Effector memory CD4-positive, alpha-beta T cell (primary cell): ENCODE data around the gene KLKB1.

Source experiments
- DNase-seq, 3 donors: peaks; one replicate each; pipeline ENCODE4 v3.0.0-alpha.2; 2020
- H3K27ac ChIP-seq: 2 replicates; pipeline ENCODE4 v1.7.0; 2013; ENCODE audit warnings: mild to moderate bottlenecking, low read length, moderate library complexity; ENCODE audit not compliant: insufficient read depth, poor library complexity, severe bottlenecking
- H3K27me3 ChIP-seq: replicated peaks from 2 replicates; pipeline ENCODE4 v1.7.0; 2013; ENCODE audit warnings: mild to moderate bottlenecking, low read length; ENCODE audit not compliant: insufficient read depth, control insufficient read depth, poor library complexity, severe bottlenecking
- H3K36me3 ChIP-seq: 2 replicates; pipeline ENCODE4 v1.7.0; 2013; ENCODE audit warnings: mild to moderate bottlenecking, low read length, moderate library complexity; ENCODE audit not compliant: control insufficient read depth, insufficient read depth
- H3K4me1 ChIP-seq: 2 replicates; pipeline ENCODE4 v1.7.0; 2013; ENCODE audit warnings: low read length, mild to moderate bottlenecking; ENCODE audit not compliant: control insufficient read depth, insufficient read depth, poor library complexity, severe bottlenecking
- H3K4me3 ChIP-seq: 2 replicates; pipeline ENCODE4 v1.7.0; 2013; ENCODE audit warnings: low read length, low read depth, mild to moderate bottlenecking; ENCODE audit not compliant: insufficient read depth, poor library complexity, severe bottlenecking
- H3K9me3 ChIP-seq: 2 replicates; pipeline ENCODE4 v1.7.0; 2013; ENCODE audit warnings: mild to moderate bottlenecking, low read length, moderate library complexity; ENCODE audit not compliant: control insufficient read depth

Gene KLKB1

GRCh38 chr4:186285147-186285546, 57.8 kb downstream of the KLKB1 start:
- Histone ChIP-seq H3K27ac (no peak overlapping the region), H3K9me3 (no peaks in the 10 kb centered on the region), H3K4me3 (no peak overlapping the region), H3K27me3 (no peaks in the 10 kb centered on the region), H3K36me3 (no peaks in the 10 kb centered on the region), H3K4me1 (no peaks in the 10 kb centered on the region)
- DNase-seq: no peak

GRCh38 chr4:186286581-186286980, 59.3 kb downstream of the KLKB1 start:
- Histone ChIP-seq H3K27ac (no peak overlapping the region), H3K9me3 (no peaks in the 10 kb centered on the region), H3K4me1 (no peaks in the 10 kb centered on the region), H3K4me3 (no peak overlapping the region), H3K36me3 (no peaks in the 10 kb centered on the region), H3K27me3 (no peaks in the 10 kb centered on the region)
- no peak for DNase-seq

GRCh38 chr4:186291256-186291890, 64.1 kb downstream of the KLKB1 start:
- no peak for DNase-seq
- no peak overlapping the region for H3K4me3 ChIP-seq
- no peaks in the 10 kb centered on the region for H3K9me3 ChIP-seq
- H3K36me3 ChIP-seq: no peaks in the 10 kb centered on the region
- no peaks in the 10 kb centered on the region for H3K4me1 ChIP-seq
- H3K27ac ChIP-seq: no peak overlapping the region
- H3K27me3 ChIP-seq: no peaks in the 10 kb centered on the region

GRCh38 chr4:186294160-186294559, 66.9 kb downstream of the KLKB1 start:
- no peak for DNase-seq

GRCh38 chr4:186296481-186296880, 69.2 kb downstream of the KLKB1 start:
- no peaks in the 10 kb centered on the region for H3K27me3 ChIP-seq
- peaks cover 4% of the 10 kb centered on the region for H3K4me1 ChIP-seq
- H3K9me3 ChIP-seq: no peaks in the 10 kb centered on the region
- no peak overlapping the region for H3K4me3 ChIP-seq
- no peak overlapping the region for H3K27ac ChIP-seq
- no peak for DNase-seq
- no peaks in the 10 kb centered on the region for H3K36me3 ChIP-seq

More at GRCh38 chr4:186294160-186294559, 66.9 kb downstream of the KLKB1 start:
- Histone ChIP-seq H3K27ac (no peak overlapping the region), H3K27me3 (no peaks in the 10 kb centered on the region), H3K4me1 (peaks cover 4% of the 10 kb centered on the region), H3K36me3 (no peaks in the 10 kb centered on the region), H3K4me3 (no peak overlapping the region), H3K9me3 (no peaks in the 10 kb centered on the region)

- Histone ChIP-seq H3K27me3 (no peaks in the 10 kb centered on the region), H3K4me1 (peaks cover 4% of the 10 kb centered on the region), H3K36me3 (no peaks in the 10 kb centered on the region), H3K4me3 (no peak overlapping the region), H3K27ac (no peak overlapping the region), H3K9me3 (no peaks in the 10 kb centered on the region)
- no peak for DNase-seq
Observed at GRCh38 chr4:186297013-186297645, 69.8 kb downstream of the KLKB1 start.

- no peak overlapping the region for H3K4me3 ChIP-seq
- no peaks in the 10 kb centered on the region for H3K27me3 ChIP-seq
- H3K4me1 ChIP-seq: peaks cover 4% of the 10 kb centered on the region
- no peak for DNase-seq
- no peak overlapping the region for H3K27ac ChIP-seq
- H3K9me3 ChIP-seq: no peaks in the 10 kb centered on the region
- H3K36me3 ChIP-seq: no peaks in the 10 kb centered on the region
Observed at GRCh38 chr4:186298031-186298647, 70.8 kb downstream of the KLKB1 start.

- H3K9me3 ChIP-seq: no peaks in the 10 kb centered on the region
- H3K4me3 ChIP-seq: no peak overlapping the region
- DNase-seq: no peak
- no peaks in the 10 kb centered on the region for H3K36me3 ChIP-seq
- no peaks in the 10 kb centered on the region for H3K27me3 ChIP-seq
- H3K4me1 ChIP-seq: peaks cover 4% of the 10 kb centered on the region
- no peak overlapping the region for H3K27ac ChIP-seq
Observed at GRCh38 chr4:186299291-186299690, 72.0 kb downstream of the KLKB1 start.

- H3K27ac ChIP-seq: no peak overlapping the region
- DNase-seq: no peak
Observed at GRCh38 chr4:186300659-186301390, 73.5 kb downstream of the KLKB1 start.

GRCh38 chr4:186304216-186304615, 76.9 kb downstream of the KLKB1 start:
- H3K9me3 ChIP-seq: no peaks in the 10 kb centered on the region
- H3K36me3 ChIP-seq: no peaks in the 10 kb centered on the region
- no peak overlapping the region for H3K4me3 ChIP-seq
- DNase-seq: no peak
- no peaks in the 10 kb centered on the region for H3K4me1 ChIP-seq
- no peak overlapping the region for H3K27ac ChIP-seq
- H3K27me3 ChIP-seq: no peaks in the 10 kb centered on the region

More at GRCh38 chr4:186300659-186301390, 73.5 kb downstream of the KLKB1 start:
- Histone ChIP-seq H3K9me3 (no peaks in the 10 kb centered on the region), H3K27me3 (no peaks in the 10 kb centered on the region), H3K36me3 (no peaks in the 10 kb centered on the region), H3K4me3 (no peak overlapping the region), H3K4me1 (peaks cover 4% of the 10 kb centered on the region)
